Parathyroid adenoma (tissue), 2 donors: ENCODE data around the gene IMMP2L.

ENCODE experiments used
- H2AFZ ChIP-seq: fragments of 300-600 bp; sonication (generic); one replicate; pipeline ENCODE4 v1.7.0; 2017; ENCODE audit warnings: antibody characterized with exemption, mild to moderate bottlenecking
- H3K27ac ChIP-seq: fragments of 300-600 bp; sonication (generic); one replicate; pipeline ENCODE4 v1.7.0; 2017
- H3K27me3 ChIP-seq: fragments of 300-600 bp; sonication (generic); one replicate; pipeline ENCODE4 v1.7.0; 2017; ENCODE audit warnings: low read length; ENCODE audit not compliant: control insufficient read depth, insufficient read depth
- H3K36me3 ChIP-seq: fragments of 300-600 bp; sonication (generic); one replicate; pipeline ENCODE4 v1.7.0; 2017; ENCODE audit warnings: low read length; ENCODE audit not compliant: control insufficient read depth, insufficient read depth
- H3K4me1 ChIP-seq: fragments of 300-600 bp; sonication (generic); one replicate; pipeline ENCODE4 v1.7.0; 2017; ENCODE audit warnings: control low read depth
- H3K4me2 ChIP-seq: fragments of 300-600 bp; sonication (generic); one replicate; pipeline ENCODE4 v1.7.0; 2017; ENCODE audit warnings: low read length
- H3K4me3 ChIP-seq: fragments of 300-600 bp; sonication (generic); one replicate; pipeline ENCODE4 v1.7.0; 2017; ENCODE audit warnings: low read depth, low read length
- H3K79me2 ChIP-seq: fragments of 300-600 bp; sonication (generic); one replicate; pipeline ENCODE4 v1.7.0; 2017; ENCODE audit warnings: control low read depth
- H3K9ac ChIP-seq: fragments of 300-600 bp; sonication (generic); one replicate; pipeline ENCODE4 v1.7.0; 2017; ENCODE audit warnings: mild to moderate bottlenecking
- H3K9me3 ChIP-seq: fragments of 300-600 bp; sonication (generic); one replicate; pipeline ENCODE4 v1.7.0; 2017; ENCODE audit warnings: low read length; ENCODE audit not compliant: control insufficient read depth
- CTCF ChIP-seq: fragments of 300-600 bp; sonication (generic); IDR thresholded peaks from one replicate; pipeline ENCODE4 v1.7.0; 2017; ENCODE audit warnings: antibody characterized with exemption, mild to moderate bottlenecking
- donor health status: primary hyperparathyroidism.

The IMMP2L gene

GRCh38 chr7:111003883-111004282 is 558.4 kb downstream of the IMMP2L start:
- no peaks in the 10 kb centered on the region for H3K9me3 ChIP-seq
- H3K4me2 ChIP-seq, result no peak overlapping the region
- H3K4me3 ChIP-seq, result no peak overlapping the region
- H3K4me1 ChIP-seq, result no peaks in the 10 kb centered on the region
- H3K27ac ChIP-seq, result no peak overlapping the region
- H3K79me2 ChIP-seq, result no peaks in the 10 kb centered on the region
- no peaks in the 10 kb centered on the region for H3K36me3 ChIP-seq
- TF ChIP-seq CTCF, result no peak
- no peak overlapping the region for H3K9ac ChIP-seq
- H2AFZ ChIP-seq, result no peak overlapping the region
- no peaks in the 10 kb centered on the region for H3K27me3 ChIP-seq

GRCh38 chr7:110994028-110994967 is 568.0 kb downstream of the IMMP2L start:
- H2AFZ ChIP-seq, result no peak overlapping the region
- no peaks in the 10 kb centered on the region for H3K79me2 ChIP-seq
- H3K4me3 ChIP-seq, result no peak overlapping the region
- H3K9me3 ChIP-seq, result no peaks in the 10 kb centered on the region
- no peak for TF ChIP-seq CTCF
- H3K4me2 ChIP-seq, result no peak overlapping the region
- no peak overlapping the region for H3K27ac ChIP-seq
- H3K27me3 ChIP-seq, result no peaks in the 10 kb centered on the region
- H3K4me1 ChIP-seq, result no peaks in the 10 kb centered on the region
- no peaks in the 10 kb centered on the region for H3K36me3 ChIP-seq
- H3K9ac ChIP-seq, result no peak overlapping the region

GRCh38 chr7:110988890-110989501 is 573.3 kb downstream of the IMMP2L start:
- no peaks in the 10 kb centered on the region for H3K9me3 ChIP-seq
- no peaks in the 10 kb centered on the region for H3K27me3 ChIP-seq
- H3K4me3 ChIP-seq, result no peak overlapping the region
- H3K9ac ChIP-seq, result no peak overlapping the region
- H2AFZ ChIP-seq, result no peak overlapping the region
- H3K79me2 ChIP-seq, result no peaks in the 10 kb centered on the region
- H3K27ac ChIP-seq, result no peak overlapping the region
- no peak for TF ChIP-seq CTCF
- H3K4me1 ChIP-seq, result no peaks in the 10 kb centered on the region
- H3K36me3 ChIP-seq, result no peaks in the 10 kb centered on the region
- H3K4me2 ChIP-seq, result no peak overlapping the region

- no peaks in the 10 kb centered on the region for H3K9me3 ChIP-seq
- H3K9ac ChIP-seq, result no peak overlapping the region
- H3K36me3 ChIP-seq, result no peaks in the 10 kb centered on the region
- H2AFZ ChIP-seq, result no peak overlapping the region
- H3K27ac ChIP-seq, result no peak overlapping the region
- TF ChIP-seq CTCF, result no peak
- no peaks in the 10 kb centered on the region for H3K79me2 ChIP-seq
- no peaks in the 10 kb centered on the region for H3K27me3 ChIP-seq
- H3K4me3 ChIP-seq, result no peak overlapping the region
- H3K4me1 ChIP-seq, result no peaks in the 10 kb centered on the region
- H3K4me2 ChIP-seq, result no peak overlapping the region
Measured at GRCh38 chr7:110988348-110988747, 573.9 kb downstream of the IMMP2L start.
